ENCODE results near the gene RGPD4. TPM values are rescaled to one million over a fixed set of nuclear protein-coding genes. Genes with fewer than 3 reads are reported as not detected.

The RGPD4 gene
- total and polyA plus RNA-seq, 10 of the 15 experiments (the other 5 are each of a cell fraction or from before 2014, with no cell fraction given) = 0.05 TPM; not detected in 9

DNA sequence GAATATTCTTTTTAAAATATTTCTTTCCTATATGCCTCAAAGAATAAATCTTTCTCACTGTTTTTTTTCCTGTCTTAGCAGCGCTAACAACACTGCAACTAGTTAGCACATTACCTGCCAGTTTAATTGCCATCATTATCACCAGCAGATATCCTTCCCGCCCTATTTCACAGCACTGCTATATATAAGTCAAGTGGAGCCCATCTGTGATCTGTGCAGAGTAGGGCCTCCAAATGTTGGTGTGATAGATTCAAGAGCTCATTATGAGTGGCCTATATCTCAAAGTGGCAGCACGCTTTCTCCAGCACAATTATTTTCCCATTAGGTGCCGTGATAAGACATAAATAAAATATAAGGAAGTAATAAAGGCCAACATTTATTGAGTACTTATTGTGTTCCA, 19.8 kb upstream of the RGPD4 start:
- DNase-seq (ENCODE audit: low read depth, low spot score) = no peak
- POLR2A ChIA-PET = no interaction called here
- no TSS peak for BruUV-seq (replicated peaks)
- TF ChIP-seq, protein P1, sequence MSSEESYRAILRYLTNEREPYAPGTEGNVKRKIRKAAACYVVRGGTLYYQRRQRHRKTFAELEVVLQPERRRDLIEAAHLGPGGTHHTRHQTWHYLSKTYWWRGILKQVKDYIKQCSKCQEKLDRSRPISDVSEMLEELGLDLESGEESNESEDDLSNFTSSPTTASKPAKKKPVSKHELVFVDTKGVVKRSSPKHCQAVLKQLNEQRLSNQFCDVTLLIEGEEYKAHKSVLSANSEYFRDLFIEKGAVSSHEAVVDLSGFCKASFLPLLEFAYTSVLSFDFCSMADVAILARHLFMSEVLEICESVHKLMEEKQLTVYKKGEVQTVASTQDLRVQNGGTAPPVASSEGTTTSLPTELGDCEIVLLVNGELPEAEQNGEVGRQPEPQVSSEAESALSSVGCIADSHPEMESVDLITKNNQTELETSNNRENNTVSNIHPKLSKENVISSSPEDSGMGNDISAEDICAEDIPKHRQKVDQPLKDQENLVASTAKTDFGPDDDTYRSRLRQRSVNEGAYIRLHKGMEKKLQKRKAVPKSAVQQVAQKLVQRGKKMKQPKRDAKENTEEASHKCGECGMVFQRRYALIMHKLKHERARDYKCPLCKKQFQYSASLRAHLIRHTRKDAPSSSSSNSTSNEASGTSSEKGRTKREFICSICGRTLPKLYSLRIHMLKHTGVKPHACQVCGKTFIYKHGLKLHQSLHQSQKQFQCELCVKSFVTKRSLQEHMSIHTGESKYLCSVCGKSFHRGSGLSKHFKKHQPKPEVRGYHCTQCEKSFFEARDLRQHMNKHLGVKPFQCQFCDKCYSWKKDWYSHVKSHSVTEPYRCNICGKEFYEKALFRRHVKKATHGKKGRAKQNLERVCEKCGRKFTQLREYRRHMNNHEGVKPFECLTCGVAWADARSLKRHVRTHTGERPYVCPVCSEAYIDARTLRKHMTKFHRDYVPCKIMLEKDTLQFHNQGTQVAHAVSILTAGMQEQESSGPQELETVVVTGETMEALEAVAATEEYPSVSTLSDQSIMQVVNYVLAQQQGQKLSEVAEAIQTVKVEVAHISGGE (CRISPR knock-in tag; IDR thresholded peaks at IDR 0.05) = no peak
- TF ChIP-seq MYB (IDR thresholded peaks at IDR 0.05; ENCODE audit: borderline replicate concordance, low read depth, low read length) = no peak
- TF ChIP-seq ZNF217 (IDR thresholded peaks at IDR 0.05) = no peak
- TF ChIP-seq, protein P2, sequence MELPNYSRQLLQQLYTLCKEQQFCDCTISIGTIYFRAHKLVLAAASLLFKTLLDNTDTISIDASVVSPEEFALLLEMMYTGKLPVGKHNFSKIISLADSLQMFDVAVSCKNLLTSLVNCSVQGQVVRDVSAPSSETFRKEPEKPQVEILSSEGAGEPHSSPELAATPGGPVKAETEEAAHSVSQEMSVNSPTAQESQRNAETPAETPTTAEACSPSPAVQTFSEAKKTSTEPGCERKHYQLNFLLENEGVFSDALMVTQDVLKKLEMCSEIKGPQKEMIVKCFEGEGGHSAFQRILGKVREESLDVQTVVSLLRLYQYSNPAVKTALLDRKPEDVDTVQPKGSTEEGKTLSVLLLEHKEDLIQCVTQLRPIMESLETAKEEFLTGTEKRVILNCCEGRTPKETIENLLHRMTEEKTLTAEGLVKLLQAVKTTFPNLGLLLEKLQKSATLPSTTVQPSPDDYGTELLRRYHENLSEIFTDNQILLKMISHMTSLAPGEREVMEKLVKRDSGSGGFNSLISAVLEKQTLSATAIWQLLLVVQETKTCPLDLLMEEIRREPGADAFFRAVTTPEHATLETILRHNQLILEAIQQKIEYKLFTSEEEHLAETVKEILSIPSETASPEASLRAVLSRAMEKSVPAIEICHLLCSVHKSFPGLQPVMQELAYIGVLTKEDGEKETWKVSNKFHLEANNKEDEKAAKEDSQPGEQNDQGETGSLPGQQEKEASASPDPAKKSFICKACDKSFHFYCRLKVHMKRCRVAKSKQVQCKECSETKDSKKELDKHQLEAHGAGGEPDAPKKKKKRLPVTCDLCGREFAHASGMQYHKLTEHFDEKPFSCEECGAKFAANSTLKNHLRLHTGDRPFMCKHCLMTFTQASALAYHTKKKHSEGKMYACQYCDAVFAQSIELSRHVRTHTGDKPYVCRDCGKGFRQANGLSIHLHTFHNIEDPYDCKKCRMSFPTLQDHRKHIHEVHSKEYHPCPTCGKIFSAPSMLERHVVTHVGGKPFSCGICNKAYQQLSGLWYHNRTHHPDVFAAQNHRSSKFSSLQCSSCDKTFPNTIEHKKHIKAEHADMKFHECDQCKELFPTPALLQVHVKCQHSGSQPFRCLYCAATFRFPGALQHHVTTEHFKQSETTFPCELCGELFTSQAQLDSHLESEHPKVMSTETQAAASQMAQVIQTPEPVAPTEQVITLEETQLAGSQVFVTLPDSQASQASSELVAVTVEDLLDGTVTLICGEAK (IDR thresholded peaks at IDR 0.05; ENCODE audit: borderline replicate concordance) = no peak
- no peak for TF ChIP-seq NFYA (IDR thresholded peaks at IDR 0.05; ENCODE audit: borderline replicate concordance, low read depth, low read length)
- TF ChIP-seq POLR2A (IDR thresholded peaks at IDR 0.05; ENCODE audit: low read depth, low read length) = no peak
- H3K4me1 ChIP-seq (ENCODE audit: control insufficient read depth, insufficient read depth, low read length) = no peaks in the 10 kb centered on the region
- SMC1A ChIA-PET (ENCODE audit: uncharacterized antibody, unreplicated experiment) = no interaction called here
- H3K79me2 ChIP-seq (ENCODE audit: control insufficient read depth, insufficient read depth, low read length) = no peaks in the 10 kb centered on the region
- RAD21 ChIA-PET (ENCODE audit: unreplicated experiment) = no interaction called here
- in situ Hi-C loops (cut with MboI) (no loop called here), intact Hi-C loops (cut with micrococcal nuclease; ENCODE audit: unreplicated experiment) (no loop called here)
- no peaks in the 10 kb centered on the region for H3K36me3 ChIP-seq (ENCODE audit: control insufficient read depth in 2 of 2, insufficient read depth in 2 of 2, low read length in 1 of 2)
- 15% methylated on average over 4 of the region's 4 CpGs for WGBS (ENCODE audit: insufficient coverage, insufficient replicate concordance, low lambda C conversion rate, missing lambda C conversion rate)
- no peak overlapping the region for H2AFZ ChIP-seq (ENCODE audit: control insufficient read depth, low read depth, low read length)
- H3K27me3 ChIP-seq (replicated peaks in 1 of 2; ENCODE audit: control insufficient read depth in 2 of 2, insufficient read depth in 2 of 2, low read length in 1 of 2) = no peaks in the 10 kb centered on the region
- H3K9me3 ChIP-seq (replicated peaks; ENCODE audit: control insufficient read depth, insufficient read depth, low read length) = no peaks in the 10 kb centered on the region
- no peak overlapping the region for H3K4me2 ChIP-seq (ENCODE audit: control insufficient read depth, insufficient read depth)
- no peak overlapping the region for H3K9ac ChIP-seq (ENCODE audit: control insufficient read depth, insufficient read depth, low read length)
- CTCF ChIA-PET = no interaction called here
- H3K4me3 ChIP-seq = no peak overlapping the region
- no peak for ATAC-seq
- no peak overlapping the region for H3K27ac ChIP-seq (ENCODE audit: control insufficient read depth, insufficient read depth)
- no peaks in the 10 kb centered on the region for H4K20me1 ChIP-seq (ENCODE audit: control insufficient read depth, insufficient read depth)
- FAIRE-seq = no peak

Data from GM12878 (cell line).